Measurements from ENCODE around the gene TRIP12.
"Not testable (repeated sequence)": the region's sequence is repeated elsewhere in the genome, so short reads cannot be mapped to it uniquely, and the experiment has no call there.

The TRIP12 gene

GRCh38 chr2:229874647-229875046 lies 47.2 kb downstream of the TRIP12 start:
- DNase-seq (ENCODE audit: low read depth in 3 of 3) = no peak

- no peak for DNase-seq (ENCODE audit: low read depth in 3 of 3)
Observed at GRCh38 chr2:229873123-229873581, 48.7 kb downstream of the TRIP12 start.

GRCh38 chr2:229870903-229871656 lies 50.7 kb downstream of the TRIP12 start:
- DNase-seq (ENCODE audit: low read depth in 3 of 3) = no peak

- no peak for DNase-seq (ENCODE audit: low read depth in 3 of 3)
Observed at GRCh38 chr2:229869226-229869625, 52.6 kb downstream of the TRIP12 start.

GRCh38 chr2:229868794-229869193 lies 53.0 kb downstream of the TRIP12 start:
- no peak for DNase-seq (ENCODE audit: low read depth in 3 of 3)

GRCh38 chr2:229865033-229865432 lies 56.8 kb downstream of the TRIP12 start:
- no peak for DNase-seq (ENCODE audit: low read depth in 3 of 3)

- DNase-seq (ENCODE audit: low read depth in 3 of 3) = no peak
Observed at GRCh38 chr2:229861431-229861830, 60.4 kb downstream of the TRIP12 start.

- DNase-seq (ENCODE audit: low read depth in 3 of 3) = no peak
Observed at GRCh38 chr2:229860334-229860733, 61.5 kb downstream of the TRIP12 start.

- DNase-seq (ENCODE audit: low read depth in 3 of 3) = no peak
Observed at GRCh38 chr2:229858351-229858750, 63.5 kb downstream of the TRIP12 start.

- no peak for DNase-seq (ENCODE audit: low read depth in 3 of 3)
Observed at GRCh38 chr2:229857634-229858033, 64.2 kb downstream of the TRIP12 start.

GRCh38 chr2:229856413-229856812 lies 65.4 kb downstream of the TRIP12 start:
- DNase-seq (ENCODE audit: low read depth in 3 of 3) = no peak

GRCh38 chr2:229855116-229855515 lies 66.7 kb downstream of the TRIP12 start:
- no peak for DNase-seq (ENCODE audit: low read depth in 3 of 3)

GRCh38 chr2:229852565-229852964 lies 69.2 kb downstream of the TRIP12 start:
- peak in 1 of 3 experiments; percentile 22 for DNase-seq (ENCODE audit: low read depth in 3 of 3)

GRCh38 chr2:229851870-229852269 lies 69.9 kb downstream of the TRIP12 start:
- no peak for DNase-seq (ENCODE audit: low read depth in 3 of 3)

- DNase-seq (ENCODE audit: low read depth in 3 of 3) = not testable (repeated sequence)
Observed at GRCh38 chr2:229850355-229851275, 71.2 kb downstream of the TRIP12 start.

GRCh38 chr2:229849073-229849472 lies 72.7 kb downstream of the TRIP12 start:
- DNase-seq (ENCODE audit: low read depth in 3 of 3) = no peak

- DNase-seq (ENCODE audit: low read depth in 3 of 3) = no peak
Observed at GRCh38 chr2:229843613-229844012, 78.2 kb downstream of the TRIP12 start.

GRCh38 chr2:229838729-229839128 lies 83.1 kb downstream of the TRIP12 start:
- DNase-seq (ENCODE audit: low read depth in 3 of 3) = no peak

- no peak for DNase-seq (ENCODE audit: low read depth in 3 of 3)
Observed at GRCh38 chr2:229836847-229837246, 85.0 kb downstream of the TRIP12 start.

GRCh38 chr2:229835596-229836283 lies 86.1 kb downstream of the TRIP12 start:
- DNase-seq (ENCODE audit: low read depth in 3 of 3) = no peak

GRCh38 chr2:229834368-229834767 lies 87.4 kb downstream of the TRIP12 start:
- not testable (repeated sequence) for DNase-seq (ENCODE audit: low read depth in 3 of 3)

GRCh38 chr2:229832510-229832898 lies 89.3 kb downstream of the TRIP12 start:
- DNase-seq (ENCODE audit: low read depth in 3 of 3) = no peak

All from stimulated activated CD4-positive, alpha-beta T cell treated with anti-CD3 and anti-CD28 coated beads, TNF-alpha, amount 100 ng/mL, for 24 hours (primary cell).